ENCODE results near the gene PRPF19. TPM values are rescaled to one million over a fixed set of nuclear protein-coding genes. Genes with fewer than 3 reads are reported as not detected.

The PRPF19 gene
- total and polyA plus RNA-seq, 9 of the 15 experiments (the other 6 are each of a cell fraction or from before 2014, with no cell fraction given) = 9.4 to 212 (median 73.2) TPM

- TF ChIP-seq CUX1 (CRISPR knock-in tag; IDR thresholded peaks at IDR 0.05) (no peak), RAD51 (IDR thresholded peaks at IDR 0.05; ENCODE audit: borderline replicate concordance, low read depth) (no peak), SPI1 (IDR thresholded peaks at IDR 0.05; ENCODE audit: borderline replicate concordance, low read depth, low read length) (no peak), TRIM28 (IDR thresholded peaks at IDR 0.05) (no peak), MGA (IDR thresholded peaks at IDR 0.05) (no peak)
- TF ChIP-seq, protein P1, sequence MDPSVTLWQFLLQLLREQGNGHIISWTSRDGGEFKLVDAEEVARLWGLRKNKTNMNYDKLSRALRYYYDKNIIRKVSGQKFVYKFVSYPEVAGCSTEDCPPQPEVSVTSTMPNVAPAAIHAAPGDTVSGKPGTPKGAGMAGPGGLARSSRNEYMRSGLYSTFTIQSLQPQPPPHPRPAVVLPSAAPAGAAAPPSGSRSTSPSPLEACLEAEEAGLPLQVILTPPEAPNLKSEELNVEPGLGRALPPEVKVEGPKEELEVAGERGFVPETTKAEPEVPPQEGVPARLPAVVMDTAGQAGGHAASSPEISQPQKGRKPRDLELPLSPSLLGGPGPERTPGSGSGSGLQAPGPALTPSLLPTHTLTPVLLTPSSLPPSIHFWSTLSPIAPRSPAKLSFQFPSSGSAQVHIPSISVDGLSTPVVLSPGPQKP (CRISPR knock-in tag; IDR thresholded peaks at IDR 0.05) = no peak
- TF ChIP-seq, protein P2, sequence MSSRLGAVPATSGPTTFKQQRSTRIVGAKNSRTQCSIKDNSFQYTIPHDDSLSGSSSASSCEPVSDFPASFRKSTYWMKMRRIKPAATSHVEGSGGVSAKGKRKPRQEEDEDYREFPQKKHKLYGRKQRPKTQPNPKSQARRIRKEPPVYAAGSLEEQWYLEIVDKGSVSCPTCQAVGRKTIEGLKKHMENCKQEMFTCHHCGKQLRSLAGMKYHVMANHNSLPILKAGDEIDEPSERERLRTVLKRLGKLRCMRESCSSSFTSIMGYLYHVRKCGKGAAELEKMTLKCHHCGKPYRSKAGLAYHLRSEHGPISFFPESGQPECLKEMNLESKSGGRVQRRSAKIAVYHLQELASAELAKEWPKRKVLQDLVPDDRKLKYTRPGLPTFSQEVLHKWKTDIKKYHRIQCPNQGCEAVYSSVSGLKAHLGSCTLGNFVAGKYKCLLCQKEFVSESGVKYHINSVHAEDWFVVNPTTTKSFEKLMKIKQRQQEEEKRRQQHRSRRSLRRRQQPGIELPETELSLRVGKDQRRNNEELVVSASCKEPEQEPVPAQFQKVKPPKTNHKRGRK (tag; IDR thresholded peaks at IDR 0.05) = no peak
Observed at GRCh38 chr11:60891103-60891741, 15.2 kb downstream of the PRPF19 start (continued).
